D721Med (cell line): Measurements from ENCODE around the gene DDHD1.

Experiments
- DNase-seq: peaks from one replicate; pipeline ENCODE4 v3.0.0; 2011; ENCODE audit warnings: low spot score; ENCODE audit not compliant: insufficient read length
- FAIRE-seq: peaks from 2 replicates; lab custom pipeline; 2011; peaks lifted over from hg19 to GRCh38; lab: Jason Lieb, UNC
- TF ChIP-seq, protein P1 (sequence below): IDR thresholded peaks from 2 replicates; pipeline ENCODE4 v1.5.1; 2012; ENCODE audit warnings: mild to moderate bottlenecking, control low read depth; ENCODE audit not compliant: insufficient read depth; ENCODE audit errors: missing control alignments

Gene DDHD1

DNA sequence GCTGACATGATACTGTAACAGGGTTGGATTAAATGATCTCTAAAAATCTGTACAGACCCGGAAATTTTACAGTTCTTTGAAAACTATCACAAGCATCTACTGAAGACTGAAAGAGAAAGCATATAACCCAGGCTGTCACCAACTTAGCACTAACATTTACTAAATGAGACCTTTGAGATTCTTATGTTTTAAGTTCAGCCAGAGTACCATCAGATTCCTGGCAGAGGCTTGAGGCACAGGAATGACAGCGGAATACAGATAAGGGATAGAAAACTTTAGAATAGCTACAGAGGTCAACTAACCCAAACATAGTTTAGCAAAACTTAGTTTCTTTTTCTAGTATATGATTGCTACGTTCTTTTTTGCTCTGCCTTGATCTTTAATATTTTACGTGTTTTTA, 110.6 kb downstream of the DDHD1 start:
- TF ChIP-seq, protein P1, sequence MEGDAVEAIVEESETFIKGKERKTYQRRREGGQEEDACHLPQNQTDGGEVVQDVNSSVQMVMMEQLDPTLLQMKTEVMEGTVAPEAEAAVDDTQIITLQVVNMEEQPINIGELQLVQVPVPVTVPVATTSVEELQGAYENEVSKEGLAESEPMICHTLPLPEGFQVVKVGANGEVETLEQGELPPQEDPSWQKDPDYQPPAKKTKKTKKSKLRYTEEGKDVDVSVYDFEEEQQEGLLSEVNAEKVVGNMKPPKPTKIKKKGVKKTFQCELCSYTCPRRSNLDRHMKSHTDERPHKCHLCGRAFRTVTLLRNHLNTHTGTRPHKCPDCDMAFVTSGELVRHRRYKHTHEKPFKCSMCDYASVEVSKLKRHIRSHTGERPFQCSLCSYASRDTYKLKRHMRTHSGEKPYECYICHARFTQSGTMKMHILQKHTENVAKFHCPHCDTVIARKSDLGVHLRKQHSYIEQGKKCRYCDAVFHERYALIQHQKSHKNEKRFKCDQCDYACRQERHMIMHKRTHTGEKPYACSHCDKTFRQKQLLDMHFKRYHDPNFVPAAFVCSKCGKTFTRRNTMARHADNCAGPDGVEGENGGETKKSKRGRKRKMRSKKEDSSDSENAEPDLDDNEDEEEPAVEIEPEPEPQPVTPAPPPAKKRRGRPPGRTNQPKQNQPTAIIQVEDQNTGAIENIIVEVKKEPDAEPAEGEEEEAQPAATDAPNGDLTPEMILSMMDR: no peak
- peak; percentile 29 for FAIRE-seq
- no peak for DNase-seq

GRCh38 chr14:53041067-53041466, 112.1 kb downstream of the DDHD1 start:
- TF ChIP-seq, protein P1: no peak
- DNase-seq: no peak
- FAIRE-seq: no peak

DNA sequence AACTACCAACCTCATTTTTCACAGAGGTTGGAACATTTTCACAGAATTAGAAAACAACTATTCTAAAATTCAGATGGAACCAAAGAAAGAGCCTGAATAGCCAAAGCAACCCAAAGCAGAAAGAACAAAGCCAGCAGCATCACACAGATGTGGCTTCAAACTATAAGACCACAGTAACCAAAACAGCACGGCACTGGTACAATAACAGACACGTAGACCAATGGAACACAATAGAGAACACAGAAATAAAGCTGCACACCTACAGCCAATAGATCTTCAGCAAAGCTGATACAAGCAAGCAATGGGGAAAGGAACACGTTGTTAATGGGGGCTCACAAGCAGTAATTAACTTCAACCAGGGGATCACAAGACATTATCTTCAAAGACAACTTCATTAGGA, 114.5 kb downstream of the DDHD1 start:
- DNase-seq (no peak), FAIRE-seq (no peak)
- TF ChIP-seq, protein P1: no peak

GRCh38 chr14:53037016-53037415, 116.1 kb downstream of the DDHD1 start:
- TF ChIP-seq, protein P1: no peak
- DNase-seq (no peak), FAIRE-seq (no peak)

- DNase-seq (no peak), FAIRE-seq (no peak)
- TF ChIP-seq, protein P1: no peak
Measured at GRCh38 chr14:53035336-53036210, 117.5 kb downstream of the DDHD1 start.

DNA sequence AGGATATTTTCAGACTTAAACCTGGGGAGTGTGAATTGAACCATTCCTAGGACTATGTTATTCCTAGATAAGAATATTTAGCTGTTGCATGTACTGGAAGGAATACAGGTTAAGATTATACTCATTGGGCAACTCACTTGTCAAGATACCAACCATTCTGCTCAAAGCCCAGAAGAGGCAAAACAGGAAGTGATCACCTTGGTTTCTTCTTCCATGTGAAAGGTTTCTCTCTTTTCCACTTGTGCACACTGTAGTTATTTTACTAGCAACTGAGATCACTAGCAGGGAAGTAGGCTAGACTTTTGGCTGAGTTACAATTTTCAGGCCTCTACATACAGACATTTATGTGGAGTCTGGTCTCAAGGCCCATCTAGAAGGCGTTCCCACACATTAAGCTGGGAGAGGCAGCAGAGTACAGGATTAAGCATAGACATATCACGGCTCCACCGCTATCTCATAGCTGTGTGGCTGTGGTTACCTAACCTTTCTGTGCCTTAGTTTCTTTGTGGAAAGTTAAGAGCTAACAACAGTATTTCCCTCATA, 118.4 kb downstream of the DDHD1 start:
- no peak for DNase-seq
- FAIRE-seq: no peak
- TF ChIP-seq, protein P1: no peak

GRCh38 chr14:53034036-53034435, 119.1 kb downstream of the DDHD1 start:
- TF ChIP-seq, protein P1: no peak
- DNase-seq (no peak), FAIRE-seq (no peak)
